NOMO-1 treated with DMSO at 0.1 percent for 48 hours (cell line): ENCODE data around the gene RBMS1.
A peak's percentile ranks its signal among the peaks of the same experiment; 100 is the strongest.

ENCODE experiments used
- DNase-seq: peaks from one replicate; lab custom pipeline; 2025; ENCODE audit not compliant: unreplicated experiment; lab: John Stamatoyannopoulos, UW

RBMS1 gene

GRCh38 chr2:160493227-160494028 is at the start of gene RBMS1:
RBMS1 (minus strand) TSS chr2:160493807; CDS start chr2:160493363, 444 bp downstream.
- peak; percentile 16 for DNase-seq

DNA sequence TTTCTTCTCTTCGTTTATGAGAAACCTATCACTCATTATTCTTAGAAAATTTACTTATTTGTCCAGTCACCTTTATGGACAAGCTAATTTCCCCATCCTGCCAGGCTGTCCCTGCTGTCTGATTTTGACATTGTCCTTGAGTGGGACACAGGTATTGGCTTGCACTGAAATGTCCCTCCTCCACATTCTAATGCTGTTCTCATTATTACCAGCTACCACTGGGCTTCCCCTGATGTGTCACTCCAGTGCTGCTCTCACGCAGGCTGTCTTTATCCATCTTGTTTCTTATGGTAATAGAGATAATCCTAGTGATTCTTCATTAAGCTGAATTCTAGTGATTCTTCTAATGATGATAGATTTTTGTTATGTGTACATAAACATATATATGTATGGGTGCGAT is 48.1 kb upstream of the RBMS1 start:
- no peak for DNase-seq

- no peak for DNase-seq
Observed at GRCh38 chr2:160538559-160539355, 45.1 kb upstream of the RBMS1 start.

GRCh38 chr2:160538115-160538514 is 44.5 kb upstream of the RBMS1 start:
- DNase-seq = peak; percentile 15

DNA sequence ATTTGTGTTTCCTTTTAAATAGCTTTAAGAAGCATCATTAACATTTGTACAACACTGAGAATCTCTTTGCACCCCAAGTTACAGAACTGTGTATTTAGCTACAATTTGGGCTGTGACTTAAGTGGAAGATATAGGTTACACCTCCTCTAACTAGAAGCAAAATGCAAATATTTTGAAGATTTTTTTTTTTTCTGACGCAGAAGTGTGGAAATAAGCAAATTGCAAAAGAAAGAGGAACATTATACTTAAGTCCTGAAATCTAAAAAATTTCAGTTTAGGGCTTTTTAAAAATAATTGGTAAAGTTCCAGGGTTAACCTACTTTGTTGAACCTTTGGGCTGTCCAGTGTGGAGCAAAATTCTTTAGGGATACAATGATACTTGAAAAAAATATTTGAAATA is 41.4 kb upstream of the RBMS1 start:
- peak; percentile 13 for DNase-seq

GRCh38 chr2:160534249-160534648 is 40.6 kb upstream of the RBMS1 start:
- DNase-seq = no peak

GRCh38 chr2:160533482-160533881 is 39.9 kb upstream of the RBMS1 start:
- DNase-seq = no peak

DNA sequence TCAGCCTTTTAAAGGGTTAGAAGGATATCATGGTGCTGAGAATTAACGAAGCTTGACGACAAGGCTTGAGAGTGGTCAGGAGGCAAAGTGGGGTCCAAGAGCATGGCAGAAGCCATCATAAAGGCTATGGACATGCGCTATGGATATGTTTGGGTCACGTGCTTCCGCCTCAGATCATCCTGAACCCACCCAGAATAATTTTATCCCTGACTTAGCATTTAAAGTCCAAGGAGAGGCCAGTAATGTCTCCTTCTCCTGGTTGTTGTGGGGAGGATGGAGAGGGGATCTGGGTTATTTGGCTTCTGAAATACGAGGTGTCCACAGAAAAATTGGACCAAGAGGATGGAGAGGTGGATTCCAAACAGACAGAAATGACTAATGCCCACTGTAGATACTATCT is 38.8 kb upstream of the RBMS1 start:
- no peak for DNase-seq

DNA sequence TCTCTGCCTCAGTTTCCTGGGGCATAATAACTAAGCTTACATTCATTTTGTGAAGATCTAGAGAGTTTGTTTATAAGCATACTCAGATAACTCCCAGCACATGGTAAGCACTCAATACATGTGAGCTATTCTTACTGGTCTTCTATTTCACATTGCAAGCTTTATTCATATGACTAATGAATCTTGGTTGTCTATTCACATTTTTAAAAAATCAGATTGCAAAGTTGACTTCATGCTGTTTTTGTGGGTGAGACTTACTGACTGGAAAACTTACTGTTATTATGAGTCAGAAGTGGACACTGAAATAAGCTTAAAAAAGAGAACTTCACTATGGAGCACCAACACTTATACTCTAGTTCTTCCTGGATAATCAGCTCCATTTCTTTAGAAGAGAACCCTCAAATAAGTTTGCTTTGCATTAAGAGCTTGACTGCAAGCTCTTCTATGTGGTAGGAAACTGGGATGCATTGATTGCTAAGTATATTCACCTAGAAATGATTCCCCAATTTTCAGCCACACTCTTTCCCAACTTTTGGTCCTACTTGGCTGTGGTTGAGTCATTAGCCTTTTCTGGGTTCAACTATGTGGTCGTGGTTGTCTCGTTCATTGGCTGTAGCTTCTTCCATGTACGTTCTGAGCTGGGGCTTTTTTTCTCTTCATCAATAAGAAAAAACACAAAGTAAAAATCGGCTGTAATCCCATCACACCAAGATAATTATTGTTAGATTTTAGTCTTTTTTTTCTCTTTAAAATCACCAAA is 29.5 kb upstream of the RBMS1 start:
- peak; percentile 39 for DNase-seq

DNA sequence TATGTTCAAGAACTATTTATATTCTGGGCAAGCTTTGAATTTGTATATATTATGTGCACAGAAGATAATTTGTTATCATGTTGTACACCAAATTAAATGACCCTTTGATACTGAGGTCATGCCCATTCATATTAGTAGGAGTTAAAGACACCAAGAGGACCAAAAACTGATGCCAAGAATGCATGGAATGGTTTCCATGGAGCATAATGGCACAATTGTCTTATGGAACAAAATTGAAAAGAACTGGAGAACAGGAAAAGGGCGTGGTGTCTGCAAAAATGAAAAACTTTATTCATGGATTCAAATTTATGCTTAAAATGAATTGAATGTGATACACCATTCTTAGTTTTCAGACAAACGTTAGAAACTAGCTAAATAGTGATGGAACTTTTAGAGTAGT is 24.1 kb upstream of the RBMS1 start:
- no peak for DNase-seq

- no peak for DNase-seq
Observed at GRCh38 chr2:160516547-160517365, 23.1 kb upstream of the RBMS1 start.

GRCh38 chr2:160515120-160515519 is 21.5 kb upstream of the RBMS1 start:
- DNase-seq = no peak

GRCh38 chr2:160513120-160513519 is 19.5 kb upstream of the RBMS1 start:
- no peak for DNase-seq

DNA sequence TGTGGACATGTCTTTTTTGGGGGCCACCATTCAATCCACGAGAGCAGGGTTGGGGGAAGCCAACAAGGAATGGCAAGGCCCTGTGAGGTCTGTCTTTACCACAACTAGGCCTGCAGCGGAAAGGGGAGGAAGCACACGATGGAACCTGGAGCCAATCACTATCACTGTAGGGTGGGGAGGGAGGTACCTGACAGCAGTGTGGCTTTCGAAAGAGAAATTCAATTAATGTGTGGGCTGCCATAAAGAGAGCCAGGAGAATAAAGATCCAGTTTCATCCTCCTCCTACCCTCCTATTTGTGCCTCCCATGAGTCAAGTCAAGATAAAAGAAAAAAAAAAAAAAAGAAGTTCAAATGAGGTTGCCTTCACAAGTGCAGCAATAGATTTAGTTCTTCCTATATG is 18.9 kb upstream of the RBMS1 start:
- no peak for DNase-seq

DNA sequence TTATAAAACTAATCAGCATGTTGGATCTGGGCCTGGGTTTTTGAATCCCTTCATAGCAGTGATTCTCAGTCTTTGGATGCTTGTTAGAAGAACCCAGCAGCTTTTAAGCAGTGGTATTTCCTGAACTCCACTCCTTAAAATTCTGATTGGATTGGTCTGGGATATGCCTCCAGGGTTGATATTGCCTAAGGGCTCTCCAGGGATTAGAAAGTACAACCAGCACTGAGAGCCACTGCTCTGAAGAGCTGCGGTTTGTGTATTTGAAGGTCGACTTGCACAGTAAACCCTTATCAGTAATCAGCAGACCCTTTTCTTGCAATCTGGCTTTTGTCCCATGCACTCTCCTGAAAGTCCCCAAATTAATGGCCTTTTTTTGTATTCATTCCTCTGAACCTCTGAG is 17.0 kb upstream of the RBMS1 start:
- DNase-seq = no peak

DNA sequence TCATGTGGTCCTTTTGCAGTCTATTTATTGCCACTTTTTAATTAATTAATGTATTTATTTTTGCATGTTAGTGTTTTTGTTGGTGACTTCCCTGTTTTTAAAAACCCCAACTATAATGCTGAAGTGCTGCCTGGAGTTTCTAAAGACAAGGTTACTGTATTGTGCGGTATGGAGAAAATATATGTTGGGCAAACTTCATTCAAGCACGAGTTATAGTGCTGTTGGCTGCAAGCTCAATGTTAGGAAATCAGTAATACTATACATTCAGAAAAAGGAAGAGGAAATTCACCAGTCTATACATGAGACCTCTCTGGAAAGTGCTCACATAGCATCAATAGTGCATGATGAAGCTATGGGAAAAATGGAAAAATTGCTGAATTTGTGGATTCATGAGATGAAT is 15.4 kb upstream of the RBMS1 start:
- DNase-seq = no peak

DNA sequence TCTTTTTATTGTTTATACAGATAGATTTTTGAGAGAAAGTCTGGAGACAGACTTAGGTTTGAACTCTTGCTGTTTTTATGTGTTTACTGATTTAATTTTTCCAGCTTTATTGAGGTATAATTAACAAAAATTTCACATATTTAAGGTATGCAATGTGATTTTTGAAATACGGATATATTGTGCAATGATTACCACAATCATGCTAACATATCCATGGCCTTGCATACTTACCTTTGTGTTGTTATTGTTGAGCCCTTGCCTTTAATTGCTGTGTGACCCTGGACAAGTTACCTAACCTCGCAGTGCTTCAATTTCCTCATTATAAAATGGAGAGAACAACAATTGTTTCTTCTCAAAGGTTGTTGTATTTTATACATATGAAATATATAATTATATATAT is 13.9 kb upstream of the RBMS1 start:
- no peak for DNase-seq

GRCh38 chr2:160507046-160507407 is 13.4 kb upstream of the RBMS1 start:
- no peak for DNase-seq

DNA sequence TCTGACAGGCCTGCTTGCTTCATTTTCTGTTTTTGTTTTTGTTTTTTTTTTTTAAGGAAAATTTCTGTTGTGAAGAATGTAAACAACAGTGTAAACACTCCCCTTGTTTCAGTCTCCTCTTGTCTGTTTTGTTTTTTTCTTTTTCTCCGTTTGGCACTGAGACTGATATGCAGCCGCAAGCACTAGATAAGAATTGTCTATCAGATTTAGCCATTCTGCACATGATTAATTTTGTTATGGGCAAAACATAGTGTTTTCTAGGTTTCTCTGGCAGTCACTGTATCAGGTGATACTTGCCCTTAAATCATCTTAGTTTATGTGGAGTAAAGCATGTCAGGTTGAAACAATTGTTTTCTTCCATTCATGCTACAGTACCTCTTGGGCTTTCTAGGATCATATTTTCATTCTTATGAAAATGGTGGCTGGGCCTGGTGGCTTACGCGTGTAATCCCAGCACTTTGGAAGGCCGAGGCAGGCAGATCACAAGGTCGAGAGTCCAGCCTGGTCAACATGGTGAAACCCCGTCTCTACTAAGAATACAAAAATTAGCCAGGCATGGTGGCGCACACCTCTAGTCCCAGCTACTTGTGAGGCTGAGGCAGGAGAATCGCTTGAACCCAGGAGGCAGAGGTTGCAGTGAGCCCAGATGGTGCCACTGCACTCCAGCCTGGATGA is 12.9 kb upstream of the RBMS1 start:
- no peak for DNase-seq

DNA sequence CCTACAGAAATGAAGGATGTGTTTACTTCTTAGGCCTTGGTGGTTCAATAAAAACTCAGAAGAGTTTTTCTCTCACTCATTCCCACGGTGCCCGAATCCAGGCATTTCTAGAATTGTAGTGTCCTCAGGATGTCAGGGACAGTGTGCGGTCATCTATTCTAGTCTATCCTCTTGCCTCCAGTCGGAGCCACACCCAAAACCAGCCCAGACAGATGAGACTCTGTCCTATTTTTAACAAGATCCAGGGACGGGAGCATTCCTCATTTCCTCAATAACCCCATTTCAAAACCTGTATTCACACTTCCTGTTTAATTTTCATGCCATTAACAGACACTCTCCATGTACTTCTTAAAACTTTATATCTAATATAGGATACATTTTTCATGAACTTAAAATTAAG is 11.6 kb upstream of the RBMS1 start:
- no peak for DNase-seq
